Neural progenitor cell (in vitro differentiated cells): Measurements from ENCODE around the gene SLC2A9. TPM values are rescaled to one million over a fixed set of nuclear protein-coding genes. Genes with fewer than 3 reads are reported as not detected.

ENCODE experiments used
- DNase-seq: peaks from one replicate; pipeline ENCODE4 v3.0.0-alpha.2; 2016; ENCODE audit warnings: low spot score
- H2AFZ ChIP-seq: fragments of 200-600 bp; sonication (generic); replicated peaks from 2 replicates; pipeline ENCODE4 v1.6.1; 2016; ENCODE audit warnings: antibody characterized with exemption
- H3F3A ChIP-seq: fragments of 200-600 bp; sonication (generic); 2 replicates; pipeline ENCODE4 v1.6.1; 2016; ENCODE audit warnings: antibody characterized with exemption, low read depth
- H3K27ac ChIP-seq: fragments of 200-600 bp; sonication (generic); 2 replicates; pipeline ENCODE4 v1.5.1; 2016; ENCODE audit warnings: mild to moderate bottlenecking
- H3K27me3 ChIP-seq: fragments of 200-600 bp; sonication (generic); 2 replicates; pipeline ENCODE4 v1.6.1; 2016; ENCODE audit warnings: mild to moderate bottlenecking, moderate library complexity
- H3K36me3 ChIP-seq: fragments of 200-600 bp; sonication (generic); 2 replicates; pipeline ENCODE4 v1.5.1; 2016
- H3K4me1 ChIP-seq: fragments of 200-600 bp; sonication (generic); 2 replicates; pipeline ENCODE4 v1.6.1; 2016; ENCODE audit warnings: mixed run types
- H3K4me2 ChIP-seq: fragments of 200-600 bp; sonication (generic); 2 replicates; pipeline ENCODE4 v1.6.1; 2016
- H3K4me3 ChIP-seq: fragments of 200-600 bp; sonication (generic); 2 replicates; pipeline ENCODE4 v1.5.1; 2016
- H3K79me2 ChIP-seq: fragments of 200-600 bp; sonication (generic); 2 replicates; pipeline ENCODE4 v1.6.1; 2016; ENCODE audit warnings: low read depth
- H3K9ac ChIP-seq: fragments of 200-600 bp; sonication (generic); 2 replicates; pipeline ENCODE4 v1.6.1; 2016
- H3K9me3 ChIP-seq: fragments of 200-600 bp; sonication (generic); 2 replicates; pipeline ENCODE4 v1.5.1; 2016; ENCODE audit warnings: low read depth
- H4K20me1 ChIP-seq: fragments of 200-600 bp; sonication (generic); 2 replicates; pipeline ENCODE4 v1.6.1; 2016; ENCODE audit warnings: low read depth
- H3K27ac Mint-ChIP-seq: 3 replicates; pipeline ENCODE4 v1.8.0; 2021; ENCODE audit warnings: mixed read lengths
- H3K27me3 Mint-ChIP-seq: 2 replicates; pipeline ENCODE4 v1.8.0; 2022; ENCODE audit warnings: low read depth, mild to moderate bottlenecking, inconsistent platforms, moderate library complexity, mixed read lengths; ENCODE audit not compliant: insufficient read depth
- H3K36me3 Mint-ChIP-seq: 3 replicates; pipeline ENCODE4 v1.8.0; 2021; ENCODE audit warnings: mixed read lengths
- H3K4me1 Mint-ChIP-seq: 3 replicates; pipeline ENCODE4 v1.8.0; 2021; ENCODE audit warnings: mixed read lengths
- H3K4me3 Mint-ChIP-seq: 3 replicates; pipeline ENCODE4 v1.8.0; 2021; ENCODE audit warnings: mild to moderate bottlenecking, moderate library complexity, mixed read lengths
- H3K9me3 Mint-ChIP-seq: 3 replicates; pipeline ENCODE4 v1.8.0; 2020; ENCODE audit warnings: mixed read lengths
- EZH2 ChIP-seq: fragments of 200-600 bp; sonication (generic); IDR thresholded peaks from 2 replicates; pipeline ENCODE4 v1.6.1; 2017; ENCODE audit warnings: antibody characterized with exemption, mild to moderate bottlenecking, moderate library complexity
- EZH2phosphoT487 ChIP-seq: fragments of 200-600 bp; sonication (generic); IDR thresholded peaks from 2 replicates; pipeline ENCODE4 v1.6.1; 2017; ENCODE audit warnings: antibody characterized with exemption
- total RNA-seq: library from RNA; depleted of rRNA; stranded (reverse); fragments of >200 nt; gene quantifications from 2 replicates; pipeline ENCODE4 v1.2.3, GENCODE V29; 2015; ENCODE audit warnings: low replicate concordance
- TF ChIP-seq, protein P1 (sequence below): fragments of 200-600 bp; sonication (generic); IDR thresholded peaks from 2 replicates; pipeline ENCODE4 v1.5.1; 2017; ENCODE audit warnings: antibody characterized with exemption, mild to moderate bottlenecking

The SLC2A9 gene
- total RNA-seq, 1 donor from 2014 or later: not detected

DNA sequence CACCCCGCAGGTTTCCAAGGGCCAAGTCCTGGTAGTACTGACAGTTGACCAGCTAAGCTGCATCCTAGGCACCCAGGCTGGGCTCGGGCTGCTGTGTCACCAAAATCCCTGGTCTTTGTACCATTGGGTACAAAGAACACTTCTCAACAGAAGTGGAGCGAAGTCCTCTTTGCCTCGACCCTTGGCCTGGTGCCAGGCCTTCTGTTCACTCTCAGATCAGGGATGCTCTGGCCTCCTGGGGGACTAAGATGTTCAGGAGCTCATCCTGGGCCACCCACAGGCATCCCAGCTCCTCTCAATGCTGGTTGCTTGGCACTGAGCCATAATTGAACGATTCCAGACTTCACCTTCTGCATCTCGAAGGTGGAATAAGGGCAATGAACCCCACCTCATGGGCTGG, 13.8 kb upstream of the SLC2A9 start:
- Histone ChIP-seq H4K20me1 (no peaks in the 10 kb centered on the region), H3K4me1 (peaks cover 13% of the 10 kb centered on the region), H3F3A (no peaks in the 10 kb centered on the region), H3K27ac (no peak overlapping the region), H3K27me3 (no peaks in the 10 kb centered on the region), H3K79me2 (no peaks in the 10 kb centered on the region), H3K9ac (no peak overlapping the region), H3K4me3 (no peak overlapping the region), H2AFZ (no peak overlapping the region), H3K4me2 (no peak overlapping the region), H3K9me3 (no peaks in the 10 kb centered on the region), H3K36me3 (no peaks in the 10 kb centered on the region)
- Mint-ChIP-seq H3K9me3 (peaks cover 2% of the 10 kb centered on the region), H3K36me3 (no peaks in the 10 kb centered on the region), H3K4me1 (peaks cover 29% of the 10 kb centered on the region), H3K4me3 (no peak overlapping the region), H3K27ac (no peak overlapping the region), H3K27me3 (peaks cover 7% of the 10 kb centered on the region)
- no peak for DNase-seq
- TF ChIP-seq, protein P1, sequence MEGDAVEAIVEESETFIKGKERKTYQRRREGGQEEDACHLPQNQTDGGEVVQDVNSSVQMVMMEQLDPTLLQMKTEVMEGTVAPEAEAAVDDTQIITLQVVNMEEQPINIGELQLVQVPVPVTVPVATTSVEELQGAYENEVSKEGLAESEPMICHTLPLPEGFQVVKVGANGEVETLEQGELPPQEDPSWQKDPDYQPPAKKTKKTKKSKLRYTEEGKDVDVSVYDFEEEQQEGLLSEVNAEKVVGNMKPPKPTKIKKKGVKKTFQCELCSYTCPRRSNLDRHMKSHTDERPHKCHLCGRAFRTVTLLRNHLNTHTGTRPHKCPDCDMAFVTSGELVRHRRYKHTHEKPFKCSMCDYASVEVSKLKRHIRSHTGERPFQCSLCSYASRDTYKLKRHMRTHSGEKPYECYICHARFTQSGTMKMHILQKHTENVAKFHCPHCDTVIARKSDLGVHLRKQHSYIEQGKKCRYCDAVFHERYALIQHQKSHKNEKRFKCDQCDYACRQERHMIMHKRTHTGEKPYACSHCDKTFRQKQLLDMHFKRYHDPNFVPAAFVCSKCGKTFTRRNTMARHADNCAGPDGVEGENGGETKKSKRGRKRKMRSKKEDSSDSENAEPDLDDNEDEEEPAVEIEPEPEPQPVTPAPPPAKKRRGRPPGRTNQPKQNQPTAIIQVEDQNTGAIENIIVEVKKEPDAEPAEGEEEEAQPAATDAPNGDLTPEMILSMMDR: no peak
- TF ChIP-seq EZH2phosphoT487 (no peak), EZH2 (no peak)

DNA sequence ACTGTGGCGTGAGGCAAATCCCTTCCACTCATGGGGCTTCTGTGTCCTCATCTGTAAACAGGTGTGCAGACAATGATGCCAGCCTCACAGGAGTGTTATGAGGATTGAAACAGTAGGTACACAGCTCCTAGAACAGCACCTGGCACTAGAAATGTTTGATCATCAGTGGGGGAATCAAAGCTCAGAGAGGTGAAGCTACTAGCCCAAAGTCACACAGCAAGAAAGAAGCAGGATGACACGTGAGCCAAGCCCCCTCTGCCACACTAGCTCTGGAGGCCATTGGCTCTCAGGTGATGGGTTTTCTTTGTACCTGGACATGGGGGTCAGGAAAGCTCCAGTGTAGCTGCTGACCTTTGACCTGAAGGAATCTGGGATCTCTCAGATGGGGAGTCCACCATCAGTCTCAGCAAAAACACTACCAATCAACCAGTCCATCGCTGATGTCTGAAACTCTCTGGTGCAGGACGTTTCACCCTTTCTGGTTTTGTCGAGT, 13.4 kb upstream of the SLC2A9 start:
- Histone ChIP-seq H3K4me1 (peaks cover 13% of the 10 kb centered on the region), H3K79me2 (no peaks in the 10 kb centered on the region), H3K4me2 (no peak overlapping the region), H4K20me1 (no peaks in the 10 kb centered on the region), H3K27ac (no peak overlapping the region), H3K4me3 (no peak overlapping the region), H3F3A (no peaks in the 10 kb centered on the region), H3K9me3 (no peaks in the 10 kb centered on the region), H3K36me3 (no peaks in the 10 kb centered on the region), H2AFZ (no peak overlapping the region), H3K9ac (no peak overlapping the region), H3K27me3 (no peaks in the 10 kb centered on the region)
- H3K4me3 Mint-ChIP-seq: no peak overlapping the region
- peaks cover 7% of the 10 kb centered on the region for H3K27me3 Mint-ChIP-seq
- H3K9me3 Mint-ChIP-seq: peaks cover 2% of the 10 kb centered on the region
- no peak for DNase-seq
- no peak overlapping the region for H3K27ac Mint-ChIP-seq
- TF ChIP-seq, protein P1: no peak
- TF ChIP-seq EZH2 (no peak), EZH2phosphoT487 (no peak)
- peaks cover 29% of the 10 kb centered on the region for H3K4me1 Mint-ChIP-seq
- no peaks in the 10 kb centered on the region for H3K36me3 Mint-ChIP-seq

DNA sequence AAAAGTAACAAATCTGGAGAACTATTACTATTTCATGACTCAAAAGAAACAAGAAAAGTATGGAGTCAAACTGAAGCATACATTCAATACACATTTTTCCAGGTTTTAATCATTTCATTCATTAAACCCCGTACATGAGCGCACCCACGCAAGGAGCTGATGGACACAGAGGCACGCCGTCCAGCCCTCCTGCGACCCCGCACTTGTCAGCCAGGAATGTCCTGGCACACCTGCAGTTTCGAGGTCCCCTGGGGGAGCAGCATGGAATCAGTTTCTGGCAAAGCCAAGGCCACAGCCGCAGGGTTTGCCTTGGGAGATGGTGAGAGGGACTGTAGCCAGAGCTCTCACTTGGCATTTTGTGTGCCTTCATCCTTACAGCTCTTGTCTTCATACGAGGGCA, 12.8 kb upstream of the SLC2A9 start:
- Histone ChIP-seq H2AFZ (no peak overlapping the region), H3K27me3 (no peaks in the 10 kb centered on the region), H3F3A (no peaks in the 10 kb centered on the region), H3K4me3 (no peak overlapping the region), H4K20me1 (no peaks in the 10 kb centered on the region), H3K27ac (no peak overlapping the region), H3K79me2 (no peaks in the 10 kb centered on the region), H3K36me3 (no peaks in the 10 kb centered on the region), H3K9ac (no peak overlapping the region), H3K4me2 (no peak overlapping the region), H3K4me1 (peaks cover 13% of the 10 kb centered on the region), H3K9me3 (no peaks in the 10 kb centered on the region)
- Mint-ChIP-seq H3K27me3 (peaks cover 4% of the 10 kb centered on the region), H3K4me1 (peaks cover 30% of the 10 kb centered on the region), H3K9me3 (no peaks in the 10 kb centered on the region), H3K36me3 (no peaks in the 10 kb centered on the region), H3K4me3 (no peak overlapping the region), H3K27ac (no peak overlapping the region)
- no peak for DNase-seq
- TF ChIP-seq EZH2 (no peak), EZH2phosphoT487 (no peak)
- TF ChIP-seq, protein P1: no peak
